ENCODE data around the gene ERC2.

ERC2 gene

GRCh38 chr3:56173601-56174000 lies 294.7 kb downstream of the ERC2 start:
- no peaks in the 10 kb centered on the region for H3K27me3 ChIP-seq (ENCODE audit: insufficient read depth, low read length)
- no peaks in the 10 kb centered on the region for H3K9me3 ChIP-seq (ENCODE audit: insufficient read depth, low read depth, low read length)
- no peak overlapping the region for H3K9ac ChIP-seq (ENCODE audit: low read depth, low read length)
- H3K27ac ChIP-seq (ENCODE audit: low read length): no peak overlapping the region
- H3K4me1 ChIP-seq (ENCODE audit: insufficient read depth, low read length): 0 out of 2 replicates have a peak, but pooled peaks cover 5% of the 10 kb centered on the region
- no peak overlapping the region for H3K4me3 ChIP-seq (ENCODE audit: low read length)
- no peaks in the 10 kb centered on the region for H3K36me3 ChIP-seq (ENCODE audit: insufficient read depth, low read depth, low read length)

GRCh38 chr3:56164436-56164835 lies 303.8 kb downstream of the ERC2 start:
- Histone ChIP-seq H3K36me3 (ENCODE audit: insufficient read depth, low read depth, low read length) (no peaks in the 10 kb centered on the region), H3K4me3 (ENCODE audit: low read length) (no peak overlapping the region), H3K9me3 (ENCODE audit: insufficient read depth, low read depth, low read length) (no peaks in the 10 kb centered on the region), H3K27ac (ENCODE audit: low read length) (no peak overlapping the region), H3K9ac (ENCODE audit: low read depth, low read length) (no peak overlapping the region), H3K27me3 (ENCODE audit: insufficient read depth, low read length) (no peaks in the 10 kb centered on the region), H3K4me1 (ENCODE audit: insufficient read depth, low read length) (no peaks in the 10 kb centered on the region)

- no peaks in the 10 kb centered on the region for H3K9me3 ChIP-seq (ENCODE audit: insufficient read depth, low read depth, low read length)
- H3K27ac ChIP-seq (ENCODE audit: low read length): no peak overlapping the region
These were observed 310.4 kb downstream of the ERC2 start for GRCh38 chr3:56157693-56158362.

GRCh38 chr3:56154297-56154696 lies 314.0 kb downstream of the ERC2 start:
- H3K9ac ChIP-seq (ENCODE audit: low read depth, low read length): no peak overlapping the region
- peaks cover 7% of the 10 kb centered on the region; the same call in 1 of the 2 replicates for H3K4me1 ChIP-seq (ENCODE audit: insufficient read depth, low read length)
- H3K27ac ChIP-seq (ENCODE audit: low read length): no peak overlapping the region
- no peak overlapping the region for H3K4me3 ChIP-seq (ENCODE audit: low read length)
- no peaks in the 10 kb centered on the region for H3K27me3 ChIP-seq (ENCODE audit: insufficient read depth, low read length)
- H3K9me3 ChIP-seq (ENCODE audit: insufficient read depth, low read depth, low read length): no peaks in the 10 kb centered on the region
- no peaks in the 10 kb centered on the region for H3K36me3 ChIP-seq (ENCODE audit: insufficient read depth, low read depth, low read length)

More at GRCh38 chr3:56157693-56158362, 310.4 kb downstream of the ERC2 start:
- Histone ChIP-seq H3K27me3 (ENCODE audit: insufficient read depth, low read length) (no peaks in the 10 kb centered on the region), H3K9ac (ENCODE audit: low read depth, low read length) (no peak overlapping the region), H3K4me3 (ENCODE audit: low read length) (no peak overlapping the region), H3K4me1 (ENCODE audit: insufficient read depth, low read length) (peaks cover 7% of the 10 kb centered on the region; the same call in 1 of the 2 replicates), H3K36me3 (ENCODE audit: insufficient read depth, low read depth, low read length) (no peaks in the 10 kb centered on the region)

- H3K9ac ChIP-seq (ENCODE audit: low read depth, low read length): no peak overlapping the region
- no peaks in the 10 kb centered on the region for H3K9me3 ChIP-seq (ENCODE audit: insufficient read depth, low read depth, low read length)
- H3K27me3 ChIP-seq (ENCODE audit: insufficient read depth, low read length): no peaks in the 10 kb centered on the region
- no peaks in the 10 kb centered on the region for H3K36me3 ChIP-seq (ENCODE audit: insufficient read depth, low read depth, low read length)
- H3K4me1 ChIP-seq (ENCODE audit: insufficient read depth, low read length): no peaks in the 10 kb centered on the region
- H3K4me3 ChIP-seq (ENCODE audit: low read length): no peak overlapping the region
- no peak overlapping the region for H3K27ac ChIP-seq (ENCODE audit: low read length)
These were observed 320.9 kb downstream of the ERC2 start for GRCh38 chr3:56147354-56147753.

- Histone ChIP-seq H3K9ac (ENCODE audit: low read depth, low read length) (no peak overlapping the region), H3K9me3 (ENCODE audit: insufficient read depth, low read depth, low read length) (no peaks in the 10 kb centered on the region), H3K27me3 (ENCODE audit: insufficient read depth, low read length) (no peaks in the 10 kb centered on the region), H3K4me3 (ENCODE audit: low read length) (no peak overlapping the region), H3K36me3 (ENCODE audit: insufficient read depth, low read depth, low read length) (no peaks in the 10 kb centered on the region), H3K27ac (ENCODE audit: low read length) (no peak overlapping the region), H3K4me1 (ENCODE audit: insufficient read depth, low read length) (no peaks in the 10 kb centered on the region)
These were observed 322.9 kb downstream of the ERC2 start for GRCh38 chr3:56145410-56145809.

GRCh38 chr3:56144805-56145204 lies 323.5 kb downstream of the ERC2 start:
- Histone ChIP-seq H3K9me3 (ENCODE audit: insufficient read depth, low read depth, low read length) (no peaks in the 10 kb centered on the region), H3K36me3 (ENCODE audit: insufficient read depth, low read depth, low read length) (no peaks in the 10 kb centered on the region), H3K4me3 (ENCODE audit: low read length) (no peak overlapping the region), H3K9ac (ENCODE audit: low read depth, low read length) (no peak overlapping the region), H3K27ac (ENCODE audit: low read length) (no peak overlapping the region), H3K27me3 (ENCODE audit: insufficient read depth, low read length) (no peaks in the 10 kb centered on the region), H3K4me1 (ENCODE audit: insufficient read depth, low read length) (no peaks in the 10 kb centered on the region)

- no peak overlapping the region for H3K27ac ChIP-seq (ENCODE audit: low read length)
- H3K9ac ChIP-seq (ENCODE audit: low read depth, low read length): no peak overlapping the region
- no peaks in the 10 kb centered on the region; the same call in 1 of the 2 replicates for H3K4me1 ChIP-seq (ENCODE audit: insufficient read depth, low read length)
- H3K9me3 ChIP-seq (ENCODE audit: insufficient read depth, low read depth, low read length): no peaks in the 10 kb centered on the region
- H3K4me3 ChIP-seq (ENCODE audit: low read length): no peak overlapping the region
- peaks cover 5% of the 10 kb centered on the region; the same call in 1 of the 2 replicates for H3K36me3 ChIP-seq (ENCODE audit: insufficient read depth, low read depth, low read length)
- no peaks in the 10 kb centered on the region for H3K27me3 ChIP-seq (ENCODE audit: insufficient read depth, low read length)
These were observed 330.9 kb downstream of the ERC2 start for GRCh38 chr3:56137415-56137814.

GRCh38 chr3:56136514-56136913 lies 331.8 kb downstream of the ERC2 start:
- H3K36me3 ChIP-seq (ENCODE audit: insufficient read depth, low read depth, low read length): peaks cover 5% of the 10 kb centered on the region; the same call in 1 of the 2 replicates
- H3K9me3 ChIP-seq (ENCODE audit: insufficient read depth, low read depth, low read length): no peaks in the 10 kb centered on the region
- no peak overlapping the region for H3K27ac ChIP-seq (ENCODE audit: low read length)
- no peak overlapping the region for H3K9ac ChIP-seq (ENCODE audit: low read depth, low read length)
- peaks cover 8% of the 10 kb centered on the region for H3K4me1 ChIP-seq (ENCODE audit: insufficient read depth, low read length)
- H3K4me3 ChIP-seq (ENCODE audit: low read length): no peak overlapping the region
- no peaks in the 10 kb centered on the region for H3K27me3 ChIP-seq (ENCODE audit: insufficient read depth, low read length)

GRCh38 chr3:56135941-56136340 lies 332.3 kb downstream of the ERC2 start:
- no peak overlapping the region for H3K9ac ChIP-seq (ENCODE audit: low read depth, low read length)

GRCh38 chr3:56133423-56133822 lies 334.8 kb downstream of the ERC2 start:
- Histone ChIP-seq H3K9ac (ENCODE audit: low read depth, low read length) (no peak overlapping the region), H3K4me3 (ENCODE audit: low read length) (no peak overlapping the region), H3K27me3 (ENCODE audit: insufficient read depth, low read length) (no peaks in the 10 kb centered on the region), H3K36me3 (ENCODE audit: insufficient read depth, low read depth, low read length) (no peaks in the 10 kb centered on the region), H3K27ac (ENCODE audit: low read length) (no peak overlapping the region), H3K4me1 (ENCODE audit: insufficient read depth, low read length) (peaks cover 32% of the 10 kb centered on the region), H3K9me3 (ENCODE audit: insufficient read depth, low read depth, low read length) (no peaks in the 10 kb centered on the region)

More at GRCh38 chr3:56135941-56136340, 332.3 kb downstream of the ERC2 start:
- H3K27me3 ChIP-seq (ENCODE audit: insufficient read depth, low read length): no peaks in the 10 kb centered on the region
- peaks cover 14% of the 10 kb centered on the region for H3K4me1 ChIP-seq (ENCODE audit: insufficient read depth, low read length)
- no peak overlapping the region for H3K27ac ChIP-seq (ENCODE audit: low read length)
- H3K9me3 ChIP-seq (ENCODE audit: insufficient read depth, low read depth, low read length): no peaks in the 10 kb centered on the region
- peaks cover 5% of the 10 kb centered on the region; the same call in 1 of the 2 replicates for H3K36me3 ChIP-seq (ENCODE audit: insufficient read depth, low read depth, low read length)
- no peak overlapping the region for H3K4me3 ChIP-seq (ENCODE audit: low read length)

- no peak overlapping the region for H3K9ac ChIP-seq (ENCODE audit: low read depth, low read length)
- no peaks in the 10 kb centered on the region for H3K27me3 ChIP-seq (ENCODE audit: insufficient read depth, low read length)
- no peak overlapping the region for H3K4me3 ChIP-seq (ENCODE audit: low read length)
- H3K4me1 ChIP-seq (ENCODE audit: insufficient read depth, low read length): peaks cover 32% of the 10 kb centered on the region
- H3K9me3 ChIP-seq (ENCODE audit: insufficient read depth, low read depth, low read length): no peaks in the 10 kb centered on the region
- H3K36me3 ChIP-seq (ENCODE audit: insufficient read depth, low read depth, low read length): no peaks in the 10 kb centered on the region
- H3K27ac ChIP-seq (ENCODE audit: low read length): no peak overlapping the region
These were observed 335.5 kb downstream of the ERC2 start for GRCh38 chr3:56132762-56133161.

Data from iPS-20b (cell line).